IMR-90 (cell line): ENCODE data around the gene LTC4S.

Experiments used
- BHLHE40 ChIP-seq: fragments of 150-350 bp; IDR thresholded peaks from 2 replicates; pipeline ENCODE4 v1.6.1; 2016; ENCODE audit warnings: mild to moderate bottlenecking, low read depth, low read length
- FOS ChIP-seq: fragments of 150-350 bp; IDR thresholded peaks from 2 replicates; pipeline ENCODE4 v1.6.1; 2016; ENCODE audit warnings: low read depth, low read length
- MAZ ChIP-seq: IDR thresholded peaks from 2 replicates; pipeline ENCODE4 v1.6.1; 2012; ENCODE audit warnings: low read depth, mild to moderate bottlenecking, low read length, improper control_type of control experiment, moderate library complexity, borderline replicate concordance
- MXI1 ChIP-seq: IDR thresholded peaks from 2 replicates; pipeline ENCODE4 v1.6.1; 2012; ENCODE audit warnings: low read depth, mild to moderate bottlenecking, low read length, moderate library complexity, borderline replicate concordance
- NFE2L2 ChIP-seq: fragments of 150-350 bp; IDR thresholded peaks from 2 replicates; pipeline ENCODE4 v1.6.1; 2016; ENCODE audit warnings: low read depth, mild to moderate bottlenecking, low read length
- POLR2A ChIP-seq: IDR thresholded peaks from 2 replicates; pipeline ENCODE4 v1.6.1; 2012; ENCODE audit warnings: mild to moderate bottlenecking, low read depth, low read length
- RAD21 ChIP-seq: IDR thresholded peaks from 2 replicates; pipeline ENCODE4 v1.6.1; 2012; ENCODE audit warnings: low read length, improper control_type of control experiment
- RCOR1 ChIP-seq: IDR thresholded peaks from 2 replicates; pipeline ENCODE4 v1.6.1; 2012; ENCODE audit warnings: mild to moderate bottlenecking, low read length, improper control_type of control experiment; ENCODE audit not compliant: insufficient replicate concordance
- RFX5 ChIP-seq: IDR thresholded peaks from 2 replicates; pipeline ENCODE4 v1.8.0; 2012; ENCODE audit warnings: low read depth, mild to moderate bottlenecking, low read length, moderate library complexity
- TF ChIP-seq, protein P1 (sequence below): conservative IDR thresholded peaks from 2 replicates; pipeline ENCODE4 v1.5.1; 2012; ENCODE audit warnings: mild to moderate bottlenecking, low read depth, low read length, improper control_type of control experiment
- TF ChIP-seq, protein P2 (sequence below): fragments of 150-350 bp; IDR thresholded peaks from 2 replicates; pipeline ENCODE4 v1.6.1; 2017; ENCODE audit warnings: mild to moderate bottlenecking, antibody characterized with exemption, low read length, low read depth

DNA sequence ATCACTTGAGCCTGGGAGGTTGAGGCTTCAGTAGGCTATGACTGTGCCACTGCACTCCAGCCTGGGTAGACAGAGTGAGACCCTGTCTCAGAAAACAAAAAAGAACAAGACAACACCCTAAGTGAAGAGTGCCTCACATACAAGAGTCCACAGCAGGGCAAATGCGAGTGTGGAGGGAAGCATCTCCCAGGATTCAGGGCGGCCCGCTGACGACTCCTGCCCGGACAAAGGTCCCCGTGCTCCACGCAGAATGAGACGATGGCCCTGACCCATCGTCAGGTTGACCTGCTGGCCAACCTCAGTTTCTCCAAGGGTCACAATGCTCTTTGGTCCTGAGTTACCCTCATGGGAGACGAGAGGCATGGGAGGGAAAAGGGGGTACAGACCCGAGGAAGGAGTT, 46.5 kb downstream of the LTC4S start:
- TF ChIP-seq POLR2A (no peak; the same call in 1 of the 2 replicates), MAZ (no peak), RFX5 (no peak), RCOR1 (no peak), BHLHE40 (no peak), RAD21 (no peak), NFE2L2 (no peak), MXI1 (no peak), FOS (no peak)
- TF ChIP-seq, protein P1, sequence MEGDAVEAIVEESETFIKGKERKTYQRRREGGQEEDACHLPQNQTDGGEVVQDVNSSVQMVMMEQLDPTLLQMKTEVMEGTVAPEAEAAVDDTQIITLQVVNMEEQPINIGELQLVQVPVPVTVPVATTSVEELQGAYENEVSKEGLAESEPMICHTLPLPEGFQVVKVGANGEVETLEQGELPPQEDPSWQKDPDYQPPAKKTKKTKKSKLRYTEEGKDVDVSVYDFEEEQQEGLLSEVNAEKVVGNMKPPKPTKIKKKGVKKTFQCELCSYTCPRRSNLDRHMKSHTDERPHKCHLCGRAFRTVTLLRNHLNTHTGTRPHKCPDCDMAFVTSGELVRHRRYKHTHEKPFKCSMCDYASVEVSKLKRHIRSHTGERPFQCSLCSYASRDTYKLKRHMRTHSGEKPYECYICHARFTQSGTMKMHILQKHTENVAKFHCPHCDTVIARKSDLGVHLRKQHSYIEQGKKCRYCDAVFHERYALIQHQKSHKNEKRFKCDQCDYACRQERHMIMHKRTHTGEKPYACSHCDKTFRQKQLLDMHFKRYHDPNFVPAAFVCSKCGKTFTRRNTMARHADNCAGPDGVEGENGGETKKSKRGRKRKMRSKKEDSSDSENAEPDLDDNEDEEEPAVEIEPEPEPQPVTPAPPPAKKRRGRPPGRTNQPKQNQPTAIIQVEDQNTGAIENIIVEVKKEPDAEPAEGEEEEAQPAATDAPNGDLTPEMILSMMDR: no peak
- TF ChIP-seq, protein P2, sequence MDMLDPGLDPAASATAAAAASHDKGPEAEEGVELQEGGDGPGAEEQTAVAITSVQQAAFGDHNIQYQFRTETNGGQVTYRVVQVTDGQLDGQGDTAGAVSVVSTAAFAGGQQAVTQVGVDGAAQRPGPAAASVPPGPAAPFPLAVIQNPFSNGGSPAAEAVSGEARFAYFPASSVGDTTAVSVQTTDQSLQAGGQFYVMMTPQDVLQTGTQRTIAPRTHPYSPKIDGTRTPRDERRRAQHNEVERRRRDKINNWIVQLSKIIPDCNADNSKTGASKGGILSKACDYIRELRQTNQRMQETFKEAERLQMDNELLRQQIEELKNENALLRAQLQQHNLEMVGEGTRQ: no peak
